RKO (cell line): ENCODE measurements around the gene SSBP3.
"Not testable (repeated sequence)": the region's sequence is repeated elsewhere in the genome, so short reads cannot be mapped to it uniquely, and the experiment has no call there.

Experiments used
- DNase-seq: peaks from one replicate; pipeline ENCODE4 v3.0.0-alpha.2; 2016; ENCODE audit warnings: low spot score

SSBP3 gene

DNA sequence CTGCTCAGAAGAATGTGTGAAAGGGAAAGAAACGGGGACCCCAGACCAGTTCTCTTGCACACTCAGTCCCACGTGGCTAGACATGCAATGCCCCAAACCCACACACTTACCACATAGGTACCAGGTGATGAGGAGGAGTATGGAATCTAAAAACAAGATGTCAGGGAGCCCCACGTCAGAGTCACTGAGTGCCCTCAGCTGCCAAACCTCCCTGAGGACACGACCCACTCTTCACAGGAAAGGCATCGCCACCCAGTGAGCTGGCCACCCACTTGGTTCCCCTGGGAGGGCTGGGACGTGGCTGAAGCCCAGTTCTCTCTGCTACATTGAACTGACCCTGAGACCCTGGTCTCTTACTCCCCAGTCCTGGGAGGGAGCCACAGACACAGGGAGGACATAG is 164.8 kb downstream of the SSBP3 start:
- DNase-seq: no peak

GRCh38 chr1:54240741-54241335 is 165.4 kb downstream of the SSBP3 start:
- DNase-seq: no peak

GRCh38 chr1:54239631-54240031 is 166.6 kb downstream of the SSBP3 start:
- DNase-seq: no peak

- no peak for DNase-seq
These were observed 167.2 kb downstream of the SSBP3 start for GRCh38 chr1:54239035-54239383.

GRCh38 chr1:54238353-54239034 is 167.7 kb downstream of the SSBP3 start:
- no peak for DNase-seq

- DNase-seq: no peak
These were observed 168.6 kb downstream of the SSBP3 start for GRCh38 chr1:54237586-54237985.

GRCh38 chr1:54234284-54234683 is 171.9 kb downstream of the SSBP3 start:
- DNase-seq: no peak

DNA sequence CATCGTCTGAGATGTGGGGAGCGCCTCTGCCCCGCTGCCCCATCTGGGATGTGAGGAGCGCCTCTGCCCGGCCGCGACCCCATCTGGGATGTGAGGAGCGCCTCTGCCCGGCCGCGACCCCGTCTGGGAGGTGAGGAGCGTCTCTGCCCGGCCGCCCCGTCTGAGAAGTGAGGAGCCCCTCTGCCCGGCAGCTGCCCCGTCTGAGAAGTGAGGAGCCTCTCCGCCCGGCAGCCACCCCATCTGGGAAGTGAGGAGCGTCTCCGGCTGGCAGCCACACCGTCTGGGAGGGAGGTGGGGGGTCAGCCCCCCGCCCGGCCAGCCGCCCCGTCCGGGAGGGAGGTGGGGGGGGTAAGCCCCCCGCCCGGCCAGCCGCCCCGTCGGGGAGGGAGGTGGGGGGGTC is 173.0 kb downstream of the SSBP3 start:
- not testable (repeated sequence) for DNase-seq

DNA sequence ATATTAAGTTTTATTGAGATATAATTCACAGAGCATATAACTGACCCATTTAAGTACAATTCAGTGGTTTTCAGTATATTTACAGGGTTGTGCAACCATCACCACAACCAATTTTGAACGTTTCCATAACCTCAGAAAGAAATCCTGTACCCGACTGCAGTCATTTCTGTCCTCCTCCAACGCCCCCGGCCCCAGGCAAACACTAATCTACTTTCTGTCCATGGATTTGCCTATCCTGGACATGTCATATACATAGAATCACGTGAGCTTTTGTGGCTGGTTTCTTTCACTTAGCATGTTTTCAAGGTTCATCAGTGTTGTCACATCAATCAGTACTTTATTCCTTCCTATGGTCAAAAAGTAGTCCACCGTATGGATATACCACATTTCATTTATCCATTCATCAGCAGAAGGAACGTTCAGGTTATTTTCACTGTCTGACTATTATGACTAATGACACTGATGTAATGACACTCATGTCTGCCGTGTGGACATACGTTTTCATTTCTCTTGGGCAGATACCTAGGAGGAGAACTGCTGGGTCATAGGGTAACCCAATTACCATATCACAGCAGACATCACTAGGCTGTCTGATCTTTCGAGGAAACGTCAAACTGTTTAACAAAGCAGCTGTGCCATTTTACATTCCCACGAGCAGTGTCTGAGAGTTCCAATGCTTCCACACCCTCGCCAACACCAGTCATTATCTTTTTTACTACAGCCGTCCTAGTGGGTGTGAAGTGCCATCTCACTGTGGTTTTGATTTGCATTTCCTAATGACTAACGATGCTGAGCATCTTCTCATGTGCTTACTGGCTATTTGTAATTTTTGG is 175.5 kb downstream of the SSBP3 start:
- DNase-seq: no peak

DNA sequence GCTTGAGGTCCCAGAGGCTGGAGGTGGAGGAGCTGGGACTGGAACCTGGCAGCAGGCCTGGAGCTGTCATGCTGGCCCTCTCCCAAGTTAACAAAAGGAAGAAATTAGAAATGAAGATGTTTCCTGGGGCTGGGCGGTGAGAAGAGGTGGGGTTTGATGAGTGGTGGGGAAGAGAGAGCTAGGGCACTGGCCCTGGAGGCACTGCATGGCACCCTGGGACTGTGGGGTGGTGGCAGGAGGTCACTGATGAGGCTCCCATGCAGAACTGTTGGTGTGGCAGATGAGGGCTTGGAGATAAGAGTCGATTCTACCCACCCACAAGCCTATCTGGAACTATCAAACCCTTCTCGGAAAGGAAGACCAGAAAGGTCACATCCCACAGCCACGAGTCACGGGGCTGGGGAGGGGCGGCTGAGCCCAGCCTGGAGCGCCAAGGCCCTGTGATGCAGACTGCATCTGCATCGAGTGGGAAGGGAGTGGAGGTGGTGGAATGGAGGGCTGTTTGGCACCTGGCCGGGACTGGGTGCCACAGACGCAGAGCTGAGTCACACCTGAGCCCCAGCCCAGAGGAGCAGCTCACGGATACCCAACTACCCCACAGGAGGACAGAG is 176.8 kb downstream of the SSBP3 start:
- DNase-seq: peak; percentile 19

DNA sequence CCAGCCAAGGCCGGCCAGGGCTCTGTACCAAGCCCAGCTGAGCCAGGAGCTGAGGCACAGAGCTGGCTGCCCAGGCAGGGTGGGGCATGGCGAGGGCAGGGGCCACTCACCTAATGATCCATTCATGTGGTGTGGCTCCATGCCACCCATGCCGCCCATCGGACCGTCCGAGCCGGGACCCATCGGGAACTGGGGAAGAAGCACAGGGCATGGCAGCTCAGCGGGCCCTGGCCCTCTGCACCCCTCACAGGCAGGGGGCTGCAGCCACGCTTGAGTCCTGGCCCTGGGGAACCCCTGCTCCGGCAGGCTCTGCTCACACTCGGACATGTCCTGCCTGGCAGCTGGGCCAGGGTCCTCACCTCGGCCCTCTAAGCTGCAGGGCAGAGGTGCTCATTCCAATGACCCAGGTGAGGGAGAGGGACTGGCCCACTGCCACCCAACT is 177.5 kb downstream of the SSBP3 start:
- no peak for DNase-seq

GRCh38 chr1:54227891-54228310 is 178.3 kb downstream of the SSBP3 start:
- DNase-seq: no peak

GRCh38 chr1:54227091-54227602 is 179.0 kb downstream of the SSBP3 start:
- DNase-seq: peak; percentile 19

DNA sequence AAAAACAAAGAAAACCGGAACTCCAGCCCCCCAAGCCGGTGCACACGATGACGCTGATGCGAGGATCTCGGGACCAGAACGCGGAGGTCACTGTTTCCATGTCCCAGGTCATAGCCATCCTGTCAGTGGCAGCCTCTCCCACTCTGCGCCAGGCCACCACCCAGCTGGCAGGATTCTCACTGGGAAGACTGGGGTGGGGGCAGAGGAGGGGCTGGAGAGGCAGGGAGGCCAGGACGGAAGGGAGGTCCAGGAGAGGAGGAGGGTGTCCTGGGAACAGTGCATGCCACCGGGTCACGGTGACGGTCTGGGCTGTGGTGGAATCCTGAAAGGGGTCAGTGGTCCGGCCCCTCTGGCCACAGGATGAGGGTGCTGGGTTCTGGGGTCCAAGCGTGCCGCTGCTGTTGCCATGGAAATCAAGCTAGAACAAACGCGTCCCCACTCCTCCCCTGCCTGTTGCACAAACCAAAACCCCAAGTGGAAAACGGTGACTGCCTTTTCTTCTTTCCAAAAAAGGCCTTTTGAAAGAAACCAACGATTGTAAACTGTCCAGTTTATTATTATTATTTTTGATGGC is 180.1 kb downstream of the SSBP3 start:
- no peak for DNase-seq

DNA sequence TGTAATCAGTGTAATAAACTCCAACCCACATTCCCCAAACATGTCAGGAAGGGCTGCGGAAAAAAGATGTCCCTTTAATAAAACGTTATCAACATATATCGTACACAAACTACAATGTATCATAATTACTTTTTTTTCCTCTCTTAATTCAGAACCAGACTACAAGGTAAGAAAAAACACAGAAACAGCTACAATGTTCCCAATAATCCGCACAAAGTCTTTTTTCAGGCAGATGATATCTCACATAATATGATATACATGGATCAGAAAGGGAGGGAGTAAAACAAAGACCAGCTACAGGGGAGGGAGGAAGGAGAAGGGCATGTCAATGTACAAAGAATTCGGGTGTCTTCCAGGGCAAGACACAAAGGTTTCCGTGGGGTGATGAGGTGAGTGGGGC is 180.8 kb downstream of the SSBP3 start:
- no peak for DNase-seq

- no peak for DNase-seq
These were observed 182.0 kb downstream of the SSBP3 start for GRCh38 chr1:54224233-54224632.

- DNase-seq: no peak
These were observed 182.6 kb downstream of the SSBP3 start for GRCh38 chr1:54223441-54224202.

- DNase-seq: no peak
These were observed 183.5 kb downstream of the SSBP3 start for GRCh38 chr1:54222711-54223110.

GRCh38 chr1:54221867-54222484 is 184.2 kb downstream of the SSBP3 start:
- DNase-seq: no peak

DNA sequence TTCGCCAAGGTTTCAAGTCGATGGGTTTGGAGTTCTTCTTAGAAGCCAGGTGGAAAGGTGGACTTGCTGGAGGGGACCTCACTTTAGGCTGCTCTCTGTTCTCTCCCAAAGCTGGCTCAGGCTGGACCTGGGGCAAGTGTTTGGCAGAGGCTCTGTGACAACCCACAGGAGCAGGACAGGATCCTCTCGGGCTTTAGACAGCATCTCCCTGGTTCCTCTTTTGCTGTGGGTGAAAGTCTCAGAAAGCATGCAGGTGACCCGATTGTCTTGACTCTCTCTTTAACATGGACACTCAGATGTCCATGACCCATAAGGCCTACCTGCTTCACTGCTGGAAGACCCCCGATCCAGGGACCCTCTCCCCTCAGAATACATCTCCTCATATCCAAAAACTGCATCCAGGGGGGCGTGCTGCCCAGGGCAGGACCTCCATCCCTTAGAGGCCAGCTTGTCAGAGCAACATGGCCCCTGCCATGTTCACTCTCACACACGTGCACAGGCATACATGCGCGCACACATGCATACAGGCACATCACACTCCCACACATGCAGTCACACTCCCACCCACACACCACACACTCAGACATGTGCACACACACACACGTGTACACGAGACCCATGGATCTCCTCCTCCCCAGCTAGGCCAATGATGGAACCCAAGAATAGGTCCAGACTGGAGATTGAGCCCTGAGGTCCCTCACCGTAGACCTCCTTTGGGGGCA is 184.9 kb downstream of the SSBP3 start:
- DNase-seq: no peak
